ENCODE results near the gene HIBADH.

DNA sequence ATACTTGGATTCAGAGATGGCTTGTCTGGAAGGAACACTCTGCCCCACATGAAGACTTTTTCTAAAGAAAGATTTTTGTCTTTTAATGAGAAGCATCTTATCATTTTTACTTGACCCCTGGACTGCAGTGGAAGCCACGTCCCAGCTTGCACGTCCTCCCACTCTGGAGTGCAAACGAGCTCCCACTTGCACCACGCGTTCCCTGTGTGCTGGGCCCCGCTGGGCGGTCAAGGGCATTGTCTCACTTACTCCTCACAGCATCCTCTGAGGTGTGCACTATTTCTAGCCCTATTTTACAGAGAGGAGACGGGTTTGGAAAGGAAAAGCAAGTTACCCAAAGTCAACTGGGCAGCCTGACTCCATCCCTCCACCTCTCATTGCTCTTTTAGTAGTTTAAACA, 175.2 kb downstream of the HIBADH start:
- TF ChIP-seq, protein P1, sequence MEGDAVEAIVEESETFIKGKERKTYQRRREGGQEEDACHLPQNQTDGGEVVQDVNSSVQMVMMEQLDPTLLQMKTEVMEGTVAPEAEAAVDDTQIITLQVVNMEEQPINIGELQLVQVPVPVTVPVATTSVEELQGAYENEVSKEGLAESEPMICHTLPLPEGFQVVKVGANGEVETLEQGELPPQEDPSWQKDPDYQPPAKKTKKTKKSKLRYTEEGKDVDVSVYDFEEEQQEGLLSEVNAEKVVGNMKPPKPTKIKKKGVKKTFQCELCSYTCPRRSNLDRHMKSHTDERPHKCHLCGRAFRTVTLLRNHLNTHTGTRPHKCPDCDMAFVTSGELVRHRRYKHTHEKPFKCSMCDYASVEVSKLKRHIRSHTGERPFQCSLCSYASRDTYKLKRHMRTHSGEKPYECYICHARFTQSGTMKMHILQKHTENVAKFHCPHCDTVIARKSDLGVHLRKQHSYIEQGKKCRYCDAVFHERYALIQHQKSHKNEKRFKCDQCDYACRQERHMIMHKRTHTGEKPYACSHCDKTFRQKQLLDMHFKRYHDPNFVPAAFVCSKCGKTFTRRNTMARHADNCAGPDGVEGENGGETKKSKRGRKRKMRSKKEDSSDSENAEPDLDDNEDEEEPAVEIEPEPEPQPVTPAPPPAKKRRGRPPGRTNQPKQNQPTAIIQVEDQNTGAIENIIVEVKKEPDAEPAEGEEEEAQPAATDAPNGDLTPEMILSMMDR (IDR thresholded peaks at IDR 0.05): no peak
- no peak for TF ChIP-seq POLR2A (IDR thresholded peaks at IDR 0.05)

Data from thyroid gland (tissue), 4 donors.